Eye (tissue), 1 donor: ENCODE measurements around the gene ITPKB.

Experiments used
- DNase-seq: peaks from one replicate; pipeline ENCODE4 v3.0.0-alpha.2; 2015

The ITPKB gene

GRCh38 chr1:226663327-226663704, 75.8 kb downstream of the ITPKB start:
- no peak for DNase-seq

GRCh38 chr1:226662642-226663326, 76.3 kb downstream of the ITPKB start:
- peak; percentile 68 for DNase-seq

GRCh38 chr1:226661965-226662364, 77.1 kb downstream of the ITPKB start:
- DNase-seq: no peak

- no peak for DNase-seq
Observed at GRCh38 chr1:226661271-226661670, 77.8 kb downstream of the ITPKB start.

GRCh38 chr1:226660410-226661182, 78.5 kb downstream of the ITPKB start:
- DNase-seq: no peak

- DNase-seq: no peak
Observed at GRCh38 chr1:226659641-226660040, 79.4 kb downstream of the ITPKB start.

- DNase-seq: no peak
Observed at GRCh38 chr1:226659136-226659535, 79.9 kb downstream of the ITPKB start.

GRCh38 chr1:226658546-226659125, 80.4 kb downstream of the ITPKB start:
- DNase-seq: no peak

GRCh38 chr1:226657895-226658545, 81.1 kb downstream of the ITPKB start:
- DNase-seq: no peak

- no peak for DNase-seq
Observed at GRCh38 chr1:226656601-226657277, 82.3 kb downstream of the ITPKB start.

GRCh38 chr1:226656201-226656600, 82.9 kb downstream of the ITPKB start:
- no peak for DNase-seq

- no peak for DNase-seq
Observed at GRCh38 chr1:226655251-226656163, 83.6 kb downstream of the ITPKB start.

- no peak for DNase-seq
Observed at GRCh38 chr1:226654668-226655055, 84.4 kb downstream of the ITPKB start.

- DNase-seq: peak; percentile 69
Observed at GRCh38 chr1:226654046-226654667, 84.9 kb downstream of the ITPKB start.

GRCh38 chr1:226653311-226653921, 85.7 kb downstream of the ITPKB start:
- DNase-seq: no peak

GRCh38 chr1:226652613-226653012, 86.5 kb downstream of the ITPKB start:
- no peak for DNase-seq

- DNase-seq: no peak
Observed at GRCh38 chr1:226651732-226652105, 87.4 kb downstream of the ITPKB start.

- no peak for DNase-seq
Observed at GRCh38 chr1:226651041-226651731, 87.9 kb downstream of the ITPKB start.

- DNase-seq: no peak
Observed at GRCh38 chr1:226650236-226650841, 88.7 kb downstream of the ITPKB start.

- no peak for DNase-seq
Observed at GRCh38 chr1:226649780-226650179, 89.3 kb downstream of the ITPKB start.
